ENCODE data around the gene RPS16.

RPS16 gene

DNA sequence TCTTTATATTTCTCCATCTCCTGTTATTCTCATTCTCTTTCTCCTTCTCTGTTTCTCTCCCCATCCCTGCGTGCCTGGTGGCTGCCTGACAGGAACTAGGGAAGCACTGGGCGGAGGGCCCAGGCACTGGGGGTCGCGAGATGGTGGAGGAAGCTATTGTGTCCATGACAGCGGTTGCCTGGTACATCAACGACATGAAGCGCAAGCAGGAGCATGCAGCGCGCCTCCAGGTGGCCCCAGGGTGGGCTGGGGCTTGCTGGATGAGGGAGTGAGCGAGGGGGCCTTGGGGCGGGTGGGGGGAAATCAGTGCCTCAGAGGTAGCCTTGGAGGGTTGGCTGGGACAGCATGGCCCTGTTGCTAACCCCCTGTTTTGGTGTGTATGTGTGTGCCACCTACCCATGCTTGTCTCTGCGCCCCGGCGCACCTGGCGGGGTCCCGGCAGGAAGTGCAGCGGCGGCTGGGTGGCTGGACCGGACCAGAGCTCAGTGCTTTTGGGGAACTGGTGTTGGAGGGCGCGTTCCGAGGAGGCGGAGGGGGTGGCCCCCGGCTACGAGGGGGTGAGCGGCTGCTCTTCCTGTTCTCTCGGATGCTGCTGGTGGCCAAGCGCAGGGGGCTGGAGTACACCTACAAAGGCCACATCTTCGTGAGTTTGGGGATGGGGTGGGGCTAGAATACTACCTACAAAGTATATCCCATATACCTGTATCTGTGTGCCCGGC lies 18.1 kb downstream of the RPS16 start:
- DNase-seq, result no peak

- no peak for DNase-seq
Measured at GRCh38 chr19:39416152-39417120, 19.3 kb downstream of the RPS16 start.

DNA sequence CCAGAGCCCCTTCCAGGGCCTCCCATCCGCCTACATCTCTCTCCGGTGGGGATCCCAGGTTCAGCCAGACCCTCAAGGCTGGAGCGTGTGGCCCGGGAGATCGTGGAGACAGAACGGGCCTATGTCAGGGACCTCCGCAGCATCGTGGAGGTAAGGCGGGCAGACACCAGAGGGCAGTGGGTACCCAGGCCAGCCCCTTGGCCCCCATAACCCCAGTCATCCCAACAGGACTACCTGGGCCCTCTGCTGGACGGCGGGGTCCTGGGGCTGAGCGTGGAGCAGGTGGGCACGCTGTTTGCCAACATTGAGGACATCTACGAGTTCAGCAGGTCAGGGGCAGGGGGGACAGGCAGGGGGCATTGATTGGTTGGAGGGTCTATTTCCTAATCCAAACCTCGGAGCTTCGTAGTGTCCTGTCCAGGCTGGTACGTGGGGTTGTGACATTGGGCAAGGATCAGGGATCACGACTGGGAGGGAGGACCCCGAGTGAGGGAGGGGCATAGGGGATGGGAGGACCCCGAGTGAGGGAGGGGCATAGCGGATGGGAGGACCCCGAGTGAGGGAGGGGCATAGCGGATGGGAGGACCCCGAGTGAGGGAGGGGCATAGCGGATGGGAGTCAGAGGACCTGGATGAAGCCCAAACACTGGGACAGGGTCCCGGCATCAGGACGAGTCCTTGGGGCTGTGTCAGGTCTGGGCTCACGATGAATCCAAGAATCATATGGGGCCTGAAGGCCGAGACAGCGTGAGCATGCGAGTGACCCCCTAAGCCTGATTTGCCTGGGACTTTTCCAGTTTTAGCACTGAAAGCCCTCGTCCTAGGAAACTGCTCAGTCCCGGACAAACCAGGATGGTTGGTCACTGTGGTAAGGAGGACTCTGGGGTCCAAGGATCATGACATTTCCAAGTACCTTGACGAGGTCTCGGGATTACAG lies 20.4 kb downstream of the RPS16 start:
- no peak for DNase-seq

DNA sequence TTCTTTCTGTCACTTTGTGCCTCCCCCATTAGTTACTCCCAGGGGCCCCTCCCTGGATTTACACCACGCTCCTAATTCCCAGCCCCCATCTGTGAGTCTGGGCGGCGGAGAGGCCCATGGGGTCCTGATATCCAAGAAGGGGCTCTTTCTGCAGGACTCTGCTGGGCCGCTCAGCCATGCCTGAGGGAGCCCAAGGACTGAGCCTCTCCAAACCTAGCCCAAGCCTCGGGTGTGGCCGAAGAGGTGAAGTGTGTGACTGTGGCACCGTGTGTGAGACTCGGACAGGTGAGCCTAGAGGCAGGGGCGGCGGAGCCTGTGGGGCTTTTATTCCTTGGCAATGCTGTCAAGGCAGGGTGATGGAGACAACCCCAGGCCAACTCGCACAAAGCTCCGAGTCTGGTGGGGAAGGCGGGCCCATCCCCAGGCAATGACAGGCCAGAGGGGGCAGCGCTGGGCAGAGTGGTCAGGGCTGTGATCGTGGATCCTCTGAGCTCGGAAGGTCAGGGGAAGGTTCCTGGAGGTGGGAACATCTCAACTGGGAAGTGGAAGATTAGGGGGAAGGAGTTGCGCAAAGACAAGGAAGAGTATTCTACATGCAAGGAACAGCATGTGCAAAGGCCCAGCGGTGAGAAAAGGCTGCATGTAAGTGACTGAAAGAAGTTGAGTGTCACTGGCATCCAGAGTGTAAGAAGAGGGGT lies 21.7 kb downstream of the RPS16 start:
- DNase-seq, result peak; percentile 73

GRCh38 chr19:39413272-39413910 lies 22.4 kb downstream of the RPS16 start:
- peak; percentile 71 for DNase-seq

DNA sequence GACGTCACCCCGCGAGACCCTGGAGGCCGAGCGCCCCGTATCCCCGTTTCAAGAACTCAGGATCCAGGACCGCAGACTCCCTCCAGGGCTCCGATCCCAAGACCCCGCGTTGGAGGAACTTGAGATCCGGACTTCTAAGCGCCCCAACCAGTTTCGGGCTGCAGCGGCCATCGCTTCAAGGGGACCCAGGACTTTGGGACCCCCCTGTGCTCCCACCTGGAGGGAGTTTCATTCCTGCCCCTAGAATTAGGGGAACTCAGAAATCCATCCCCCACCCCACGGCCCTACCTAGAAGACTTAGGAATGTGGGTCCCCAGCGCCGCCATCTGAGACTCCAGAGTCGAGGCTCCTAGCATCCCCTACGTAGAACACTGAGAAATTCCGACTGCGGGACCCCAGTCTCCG lies 22.9 kb downstream of the RPS16 start:
- DNase-seq, result no peak

GRCh38 chr19:39412100-39412866 lies 23.5 kb downstream of the RPS16 start, which contains the start of gene PLEKHG2:
PLEKHG2 (plus strand) TSS chr19:39412669; CDS start chr19:39414087, 1,418 bp downstream.
- peak; percentile 100 for DNase-seq

DNA sequence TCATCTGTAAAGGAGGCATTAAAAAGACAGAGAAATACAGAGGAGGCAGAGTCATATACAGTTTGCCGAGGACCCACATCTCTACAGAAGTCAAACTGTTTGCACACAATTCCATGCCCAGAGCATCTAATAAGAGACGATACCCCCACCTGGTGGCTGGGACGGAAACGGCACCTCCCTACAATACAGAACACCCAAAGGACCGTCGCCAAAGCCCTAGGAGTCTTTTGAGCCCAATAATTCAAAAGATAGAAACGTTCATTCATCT lies 24.0 kb downstream of the RPS16 start:
- DNase-seq, result no peak

- no peak for DNase-seq
Measured at GRCh38 chr19:39411081-39411831, 24.5 kb downstream of the RPS16 start.

- DNase-seq, result no peak
Measured at GRCh38 chr19:39410831-39411080, 25.0 kb downstream of the RPS16 start.

GRCh38 chr19:39410017-39410830 lies 25.5 kb downstream of the RPS16 start:
- peak; percentile 62 for DNase-seq

DNA sequence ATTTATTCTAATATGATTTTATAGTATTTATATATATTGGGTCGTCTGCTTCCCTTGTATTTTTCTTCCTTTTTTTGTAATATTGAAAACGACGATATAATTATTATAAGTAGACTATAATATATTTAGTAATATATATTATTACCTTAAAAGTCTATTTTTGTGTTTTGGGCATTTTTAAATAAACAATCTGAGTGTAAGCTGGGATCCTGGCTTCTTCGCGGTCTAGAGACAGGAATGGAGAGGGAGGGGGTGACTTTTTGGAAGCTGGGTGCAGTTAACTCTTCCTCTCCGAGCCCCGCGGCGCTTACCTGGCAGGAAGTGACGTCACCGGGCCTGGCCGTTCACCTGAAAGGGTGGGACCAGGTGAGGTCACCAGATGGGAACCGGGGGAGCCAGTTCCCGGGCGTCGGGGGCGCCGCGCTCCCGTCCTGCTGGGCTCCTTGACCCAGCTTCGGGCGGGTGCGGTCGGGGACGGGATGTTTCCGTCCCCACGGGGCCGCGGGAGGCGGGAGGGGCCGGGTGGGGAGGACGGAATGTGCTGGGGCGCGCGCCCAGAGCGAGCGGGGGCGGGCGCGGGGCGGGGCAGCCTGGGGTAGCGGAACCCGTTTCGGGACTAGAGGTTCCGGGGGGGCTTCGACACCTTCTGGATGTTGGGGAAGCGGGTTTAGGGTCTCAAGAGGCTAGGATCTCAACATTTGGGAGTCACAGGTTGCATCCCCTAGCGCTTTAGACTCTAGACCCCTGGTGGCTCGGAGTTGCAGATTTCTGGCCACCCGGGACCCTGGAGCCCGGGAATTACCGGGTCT lies 26.3 kb downstream of the RPS16 start:
- no peak for DNase-seq

- no peak for DNase-seq
Measured at GRCh38 chr19:39408392-39409207, 27.1 kb downstream of the RPS16 start.

GRCh38 chr19:39407660-39408391 lies 27.9 kb downstream of the RPS16 start:
- DNase-seq, result no peak

- DNase-seq, result no peak
Measured at GRCh38 chr19:39407410-39407659, 28.4 kb downstream of the RPS16 start.

- DNase-seq, result peak; percentile 67
Measured at GRCh38 chr19:39406656-39407409, 28.9 kb downstream of the RPS16 start, which contains the start of gene ZFP36. ZFP36 (plus strand) TSS chr19:39406847; CDS start chr19:39406905, 58 bp downstream.

All from retina (tissue), 1 donor.